Measurements from ENCODE around the gene SKAP2. TPM values are rescaled to one million over a fixed set of nuclear protein-coding genes. Genes with fewer than 3 reads are reported as not detected.

SKAP2 gene
- total RNA-seq, 1 experiment from 2014 or later: 9.6 TPM

DNA sequence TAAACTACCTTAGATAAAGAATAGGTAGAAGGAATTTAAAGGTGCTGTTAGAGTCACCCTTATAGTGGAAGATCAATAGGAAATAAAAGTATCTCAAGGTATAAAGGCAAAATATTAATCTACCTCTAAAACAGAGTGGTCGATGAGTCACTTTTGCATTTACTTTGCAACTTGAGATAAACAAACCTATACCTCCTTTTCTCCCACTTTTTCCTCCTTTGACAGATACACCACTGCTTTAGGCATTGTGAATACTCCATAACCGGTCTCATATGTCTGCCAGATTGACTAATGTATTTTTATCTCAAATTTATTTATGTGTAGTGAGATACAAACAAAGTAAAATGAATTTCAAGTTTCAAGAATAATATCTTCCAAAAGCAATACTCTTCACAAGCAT lies 193.5 kb downstream of the SKAP2 start:
- H3K9ac ChIP-seq (ENCODE audit: low read length): no peak overlapping the region
- intact Hi-C loops (cut with micrococcal nuclease): loop anchor here (10.0 kb wide), 1 partner anchor 596 kb away; no protein-coding TSS in a partner anchor
- no TSS peak for BruUV-seq (replicated peaks)
- H3K36me3 ChIP-seq (ENCODE audit: low read depth, low read length): no peaks in the 10 kb centered on the region
- no peaks in the 10 kb centered on the region for H3F3A ChIP-seq (ENCODE audit: low read length, unreplicated experiment)
- H3K27ac ChIP-seq (ENCODE audit: low read length): no peak overlapping the region
- peak overlapping the region; percentile 35 for H3K4me2 ChIP-seq (ENCODE audit: low read length)
- no peaks in the 10 kb centered on the region for H3K9me3 ChIP-seq (ENCODE audit: low read length)
- TF ChIP-seq EZH2 (IDR thresholded peaks at IDR 0.05; ENCODE audit: low read length, unreplicated experiment): no peak
- TF ChIP-seq EZH2phosphoT487 (IDR thresholded peaks at IDR 0.05; ENCODE audit: borderline replicate concordance, low read length): no peak
- TF ChIP-seq, protein P1, sequence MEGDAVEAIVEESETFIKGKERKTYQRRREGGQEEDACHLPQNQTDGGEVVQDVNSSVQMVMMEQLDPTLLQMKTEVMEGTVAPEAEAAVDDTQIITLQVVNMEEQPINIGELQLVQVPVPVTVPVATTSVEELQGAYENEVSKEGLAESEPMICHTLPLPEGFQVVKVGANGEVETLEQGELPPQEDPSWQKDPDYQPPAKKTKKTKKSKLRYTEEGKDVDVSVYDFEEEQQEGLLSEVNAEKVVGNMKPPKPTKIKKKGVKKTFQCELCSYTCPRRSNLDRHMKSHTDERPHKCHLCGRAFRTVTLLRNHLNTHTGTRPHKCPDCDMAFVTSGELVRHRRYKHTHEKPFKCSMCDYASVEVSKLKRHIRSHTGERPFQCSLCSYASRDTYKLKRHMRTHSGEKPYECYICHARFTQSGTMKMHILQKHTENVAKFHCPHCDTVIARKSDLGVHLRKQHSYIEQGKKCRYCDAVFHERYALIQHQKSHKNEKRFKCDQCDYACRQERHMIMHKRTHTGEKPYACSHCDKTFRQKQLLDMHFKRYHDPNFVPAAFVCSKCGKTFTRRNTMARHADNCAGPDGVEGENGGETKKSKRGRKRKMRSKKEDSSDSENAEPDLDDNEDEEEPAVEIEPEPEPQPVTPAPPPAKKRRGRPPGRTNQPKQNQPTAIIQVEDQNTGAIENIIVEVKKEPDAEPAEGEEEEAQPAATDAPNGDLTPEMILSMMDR (conservative IDR thresholded peaks at IDR 0.05; ENCODE audit: low read depth, low read length): no peak
- ATAC-seq (peak; percentile 65), DNase-seq (peak; percentile 66)
- H2AFZ ChIP-seq (ENCODE audit: low read length): no peak overlapping the region
- no peaks in the 10 kb centered on the region for H3K9me2 ChIP-seq (replicated peaks; ENCODE audit: low read length)
- no peak overlapping the region for H3K4me3 ChIP-seq (ENCODE audit: low read length)
- H3K4me1 ChIP-seq (ENCODE audit: insufficient read depth, low read length): peaks cover 36% of the 10 kb centered on the region
- no peaks in the 10 kb centered on the region for H4K20me1 ChIP-seq (ENCODE audit: low read length)
- ChIA-PET POLR2A (ENCODE audit: unreplicated experiment) (no interaction called here), CTCF (interaction anchor here (1.5 kb wide), 1 partner anchor 302 kb away, joined by 16 read pairs; no protein-coding TSS in a partner anchor)
- H3K27me3 ChIP-seq (ENCODE audit: low read length): no peaks in the 10 kb centered on the region
- H3K79me2 ChIP-seq (ENCODE audit: low read length): no peaks in the 10 kb centered on the region

DNA sequence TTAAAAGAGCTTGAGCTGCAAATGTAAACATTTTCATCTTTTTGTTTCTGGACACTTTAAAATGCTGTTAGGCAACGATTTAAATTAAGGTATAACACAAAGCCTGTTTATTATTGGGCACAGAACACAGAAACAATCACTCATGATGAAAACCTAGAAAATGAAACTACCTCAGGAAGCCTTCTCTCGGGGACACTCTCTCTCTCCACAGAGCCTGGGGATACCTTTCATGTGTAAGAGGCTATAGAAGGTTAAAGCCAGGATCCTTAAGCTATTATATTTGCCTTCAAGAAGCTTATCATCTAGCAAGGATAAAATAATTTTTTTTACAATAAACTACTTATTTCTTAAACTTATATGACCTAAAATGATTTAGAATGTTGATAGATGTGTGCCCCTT lies 194.1 kb downstream of the SKAP2 start:
- no peak overlapping the region for H3K9ac ChIP-seq (ENCODE audit: low read length)
- no peaks in the 10 kb centered on the region for H3K9me3 ChIP-seq (ENCODE audit: low read length)
- ChIA-PET CTCF (interaction anchor here (1.5 kb wide), 1 partner anchor 301 kb away, joined by 16 read pairs; no protein-coding TSS in a partner anchor), POLR2A (ENCODE audit: unreplicated experiment) (interaction anchor here (0.6 kb wide), 1 partner anchor 39 kb away, joined by 5 read pairs; no protein-coding TSS in a partner anchor)
- no peaks in the 10 kb centered on the region for H4K20me1 ChIP-seq (ENCODE audit: low read length)
- H3K27me3 ChIP-seq (ENCODE audit: low read length): no peaks in the 10 kb centered on the region
- H3K4me2 ChIP-seq (ENCODE audit: low read length): peak overlapping the region; percentile 35; the same call in 1 of the 2 replicates
- H3F3A ChIP-seq (ENCODE audit: low read length, unreplicated experiment): no peaks in the 10 kb centered on the region
- no peak overlapping the region for H2AFZ ChIP-seq (ENCODE audit: low read length)
- no peaks in the 10 kb centered on the region for H3K9me2 ChIP-seq (replicated peaks; ENCODE audit: low read length)
- ATAC-seq: no peak
- H3K36me3 ChIP-seq (ENCODE audit: low read depth, low read length): no peaks in the 10 kb centered on the region
- TF ChIP-seq EZH2phosphoT487 (IDR thresholded peaks at IDR 0.05; ENCODE audit: borderline replicate concordance, low read length) (no peak), EZH2 (IDR thresholded peaks at IDR 0.05; ENCODE audit: low read length, unreplicated experiment) (no peak)
- TF ChIP-seq, protein P1 (conservative IDR thresholded peaks at IDR 0.05; ENCODE audit: low read depth, low read length): no peak
- DNase-seq: no peak
- H3K79me2 ChIP-seq (ENCODE audit: low read length): no peaks in the 10 kb centered on the region
- no peak overlapping the region for H3K27ac ChIP-seq (ENCODE audit: low read length)
- intact Hi-C loops (cut with micrococcal nuclease): loop anchor here (10.0 kb wide), 1 partner anchor 595 kb away; no protein-coding TSS in a partner anchor
- BruUV-seq (replicated peaks): no TSS peak
- no peak overlapping the region for H3K4me3 ChIP-seq (ENCODE audit: low read length)
- H3K4me1 ChIP-seq (ENCODE audit: insufficient read depth, low read length): peaks cover 30% of the 10 kb centered on the region

DNA sequence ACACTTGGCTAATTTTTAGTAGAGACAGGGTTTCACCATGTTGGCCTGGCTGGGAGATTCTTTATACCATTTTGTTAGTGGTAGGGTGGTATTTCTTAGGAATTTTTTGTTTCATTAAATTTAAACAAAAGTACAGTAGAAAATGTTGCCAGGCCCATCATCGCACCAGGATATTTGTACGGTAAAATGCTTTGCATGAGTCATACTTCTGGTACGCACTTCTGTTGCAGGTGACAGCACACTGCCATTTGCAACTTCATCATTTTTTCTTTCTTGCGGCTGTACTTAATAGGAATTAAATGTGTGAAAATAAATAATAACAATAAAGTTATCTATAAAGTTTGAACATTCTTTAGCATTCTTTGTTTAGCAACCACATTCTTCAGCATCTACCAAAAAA lies 195.6 kb downstream of the SKAP2 start:
- Histone ChIP-seq H3K9me3 (ENCODE audit: low read length) (no peaks in the 10 kb centered on the region), H3K9me2 (replicated peaks; ENCODE audit: low read length) (no peaks in the 10 kb centered on the region), H3K27ac (ENCODE audit: low read length) (no peak overlapping the region), H3F3A (ENCODE audit: low read length, unreplicated experiment) (no peaks in the 10 kb centered on the region), H3K4me1 (ENCODE audit: insufficient read depth, low read length) (peaks cover 24% of the 10 kb centered on the region), H3K27me3 (ENCODE audit: low read length) (no peaks in the 10 kb centered on the region), H3K4me3 (ENCODE audit: low read length) (no peak overlapping the region), H2AFZ (ENCODE audit: low read length) (no peak overlapping the region), H3K9ac (ENCODE audit: low read length) (no peak overlapping the region), H3K36me3 (ENCODE audit: low read depth, low read length) (no peaks in the 10 kb centered on the region), H3K4me2 (ENCODE audit: low read length) (no peak overlapping the region), H4K20me1 (ENCODE audit: low read length) (no peaks in the 10 kb centered on the region), H3K79me2 (ENCODE audit: low read length) (no peaks in the 10 kb centered on the region)
- ATAC-seq (no peak), DNase-seq (peak; percentile 19)
- TSS peak; percentile 36 for BruUV-seq (replicated peaks)
- intact Hi-C loops (cut with micrococcal nuclease): loop anchor here (5.0 kb wide), 2 partner anchors 493 to 577 kb away; no protein-coding TSS in a partner anchor
- CTCF ChIA-PET: interaction anchor here (0.7 to 3.1 kb wide), 2 partner anchors 29 to 299 kb away, joined by 14 to 83 read pairs; no protein-coding TSS in a partner anchor
- TF ChIP-seq EZH2phosphoT487 (IDR thresholded peaks at IDR 0.05; ENCODE audit: borderline replicate concordance, low read length) (no peak), EZH2 (IDR thresholded peaks at IDR 0.05; ENCODE audit: low read length, unreplicated experiment) (no peak)
- POLR2A ChIA-PET (ENCODE audit: unreplicated experiment): no interaction called here
